Measurements from ENCODE around the gene CCDC102B. TPM values are rescaled to one million over a fixed set of nuclear protein-coding genes. Genes with fewer than 3 reads are reported as not detected.

The CCDC102B gene
- total RNA-seq, 1 experiment from 2014 or later = 0.92 TPM

GRCh38 chr18:68918216-68918615 lies 120.3 kb downstream of the CCDC102B start:
- Histone ChIP-seq H3K4me3 (ENCODE audit: low read depth in 2 of 2, low read length in 2 of 2) (no peak overlapping the region), H3K4me1 (ENCODE audit: control insufficient read depth, insufficient read depth, low read length) (no peaks in the 10 kb centered on the region), H3K27ac (ENCODE audit: low read length) (no peak overlapping the region), H3K9me3 (ENCODE audit: control insufficient read depth, insufficient read depth, low read depth, low read length) (no peaks in the 10 kb centered on the region), H3K27me3 (ENCODE audit: control insufficient read depth, insufficient read depth, low read length) (no peaks in the 10 kb centered on the region), H3K36me3 (ENCODE audit: control insufficient read depth, insufficient read depth, low read length) (no peaks in the 10 kb centered on the region)
- POLR2A ChIA-PET = no interaction called here
- CTCF ChIA-PET = no interaction called here
- TF ChIP-seq POLR2AphosphoS5 (IDR thresholded peaks at IDR 0.05; ENCODE audit: low read depth, low read length) (no peak), REST (IDR thresholded peaks at IDR 0.05; ENCODE audit: insufficient read depth in 1 of 2, low read depth in 2 of 2, low read length in 1 of 2) (no peak), CTCF (IDR thresholded peaks at IDR 0.05) (no peak), TCF7L2 (IDR thresholded peaks at IDR 0.05; ENCODE audit: low read depth, low read length) (no peak), SIN3A (IDR thresholded peaks at IDR 0.05; ENCODE audit: borderline replicate concordance, insufficient read depth, low read depth, low read length) (no peak)
- DNase-seq (ENCODE audit: low read depth, low spot score) (no peak), ATAC-seq (no peak)
- in situ Hi-C loops (cut with HindIII; ENCODE audit: low pct_unique_long_range_greater_than_20kb, low sequenced_read_pairs) = no loop called here
- no TSS peak for BruUV-seq (replicated peaks)
- intact Hi-C loops (cut with micrococcal nuclease; ENCODE audit: unreplicated experiment) = no loop called here

GRCh38 chr18:68919900-68920299 lies 122.0 kb downstream of the CCDC102B start:
- in situ Hi-C loops (cut with HindIII; ENCODE audit: low pct_unique_long_range_greater_than_20kb, low sequenced_read_pairs) = no loop called here

More at GRCh38 chr18:68919900-68920299, 122.0 kb downstream of the CCDC102B start:
- no peaks in the 10 kb centered on the region for H3K36me3 ChIP-seq (ENCODE audit: control insufficient read depth, insufficient read depth, low read length)
- H3K4me1 ChIP-seq (ENCODE audit: control insufficient read depth, insufficient read depth, low read length) = no peaks in the 10 kb centered on the region
- no peaks in the 10 kb centered on the region for H3K27me3 ChIP-seq (ENCODE audit: control insufficient read depth, insufficient read depth, low read length)
- ChIA-PET CTCF (no interaction called here), POLR2A (no interaction called here)
- ATAC-seq = no peak
- H3K27ac ChIP-seq (ENCODE audit: low read length) = no peak overlapping the region
- no peak for TF ChIP-seq POLR2AphosphoS5 (IDR thresholded peaks at IDR 0.05; ENCODE audit: low read depth, low read length)
- TF ChIP-seq CTCF (IDR thresholded peaks at IDR 0.05) = no peak
- no peak for TF ChIP-seq TCF7L2 (IDR thresholded peaks at IDR 0.05; ENCODE audit: low read depth, low read length)
- no peak for TF ChIP-seq SIN3A (IDR thresholded peaks at IDR 0.05; ENCODE audit: borderline replicate concordance, insufficient read depth, low read depth, low read length)
- no peak for TF ChIP-seq REST (IDR thresholded peaks at IDR 0.05; ENCODE audit: insufficient read depth in 1 of 2, low read depth in 2 of 2, low read length in 1 of 2)
- intact Hi-C loops (cut with micrococcal nuclease; ENCODE audit: unreplicated experiment) = no loop called here
- BruUV-seq (replicated peaks) = no TSS peak
- no peak for DNase-seq (ENCODE audit: low read depth, low spot score)
- no peaks in the 10 kb centered on the region for H3K9me3 ChIP-seq (ENCODE audit: control insufficient read depth, insufficient read depth, low read depth, low read length)
- H3K4me3 ChIP-seq (ENCODE audit: low read depth in 2 of 2, low read length in 2 of 2) = no peak overlapping the region

Measured in Panc1 (cell line).